ENCODE data around the gene OSBPL3. TPM values are rescaled to one million over a fixed set of nuclear protein-coding genes. Genes with fewer than 3 reads are reported as not detected.

OSBPL3 gene
- total RNA-seq, 4 donors from 2014 or later = 1.2 to 9.0 (median 3.5) TPM

- no peak for DNase-seq
- no peaks in the 10 kb centered on the region for H3K9me3 ChIP-seq
- H3K4me1 ChIP-seq = no peaks in the 10 kb centered on the region
- H3K36me3 ChIP-seq = no peaks in the 10 kb centered on the region
- H3K27ac ChIP-seq = no peak overlapping the region
- TF ChIP-seq CTCF (IDR thresholded peaks at IDR 0.05) = no peak
- no peak for TF ChIP-seq POLR2A (IDR thresholded peaks at IDR 0.05)
- H3K27me3 ChIP-seq = no peaks in the 10 kb centered on the region
- intact Hi-C loops (cut with DNase I; ENCODE audit: low total_unique reads) = no loop called here
- H3K4me3 ChIP-seq = no peak overlapping the region
Observed at GRCh38 chr7:24788075-24788474, 191.9 kb downstream of the OSBPL3 start.

- H3K4me3 ChIP-seq = no peak overlapping the region
- no peaks in the 10 kb centered on the region for H3K36me3 ChIP-seq
- no peak overlapping the region for H3K27ac ChIP-seq
- H3K27me3 ChIP-seq = no peaks in the 10 kb centered on the region
- H3K4me1 ChIP-seq = no peaks in the 10 kb centered on the region
- intact Hi-C loops (cut with DNase I; ENCODE audit: low total_unique reads) = no loop called here
- TF ChIP-seq CTCF (IDR thresholded peaks at IDR 0.05) = no peak
- TF ChIP-seq POLR2A (IDR thresholded peaks at IDR 0.05) = no peak
- H3K9me3 ChIP-seq = no peaks in the 10 kb centered on the region
- DNase-seq = no peak
Observed at GRCh38 chr7:24786941-24787340, 193.0 kb downstream of the OSBPL3 start.

- Histone ChIP-seq H3K9me3 (no peaks in the 10 kb centered on the region), H3K27ac (no peak overlapping the region), H3K4me3 (no peak overlapping the region), H3K4me1 (no peaks in the 10 kb centered on the region), H3K36me3 (no peaks in the 10 kb centered on the region), H3K27me3 (no peaks in the 10 kb centered on the region)
- DNase-seq = no peak
- intact Hi-C loops (cut with DNase I; ENCODE audit: low total_unique reads) = no loop called here
- TF ChIP-seq CTCF (IDR thresholded peaks at IDR 0.05) (no peak), POLR2A (IDR thresholded peaks at IDR 0.05) (no peak)
Observed at GRCh38 chr7:24786306-24786705, 193.7 kb downstream of the OSBPL3 start.

GRCh38 chr7:24784277-24784676 is 195.7 kb downstream of the OSBPL3 start:
- H3K4me1 ChIP-seq = no peaks in the 10 kb centered on the region
- H3K27ac ChIP-seq = no peak overlapping the region
- TF ChIP-seq CTCF (IDR thresholded peaks at IDR 0.05) (no peak), POLR2A (IDR thresholded peaks at IDR 0.05) (no peak)
- H3K4me3 ChIP-seq = no peak overlapping the region
- no peaks in the 10 kb centered on the region for H3K36me3 ChIP-seq
- H3K27me3 ChIP-seq = no peaks in the 10 kb centered on the region
- H3K9me3 ChIP-seq = no peaks in the 10 kb centered on the region
- DNase-seq = no peak
- intact Hi-C loops (cut with DNase I; ENCODE audit: low total_unique reads) = no loop called here

GRCh38 chr7:24783698-24784097 is 196.3 kb downstream of the OSBPL3 start:
- Histone ChIP-seq H3K9me3 (no peaks in the 10 kb centered on the region), H3K4me3 (no peak overlapping the region), H3K4me1 (no peaks in the 10 kb centered on the region), H3K27me3 (no peaks in the 10 kb centered on the region), H3K36me3 (no peaks in the 10 kb centered on the region), H3K27ac (no peak overlapping the region)
- no peak for DNase-seq
- intact Hi-C loops (cut with DNase I; ENCODE audit: low total_unique reads) = no loop called here
- TF ChIP-seq CTCF (IDR thresholded peaks at IDR 0.05) (no peak), POLR2A (IDR thresholded peaks at IDR 0.05) (no peak)

Measured in uterus (tissue), 4 donors.